Prostate gland (tissue), 1 donor: Measurements from ENCODE around the gene MAGEB17.

Source experiments
- POLR2A ChIP-seq: fragments of 450-650 bp; IDR thresholded peaks from one replicate; pipeline ENCODE4 v1.6.1; 2016; ENCODE audit warnings: antibody characterized with exemption, mild to moderate bottlenecking
- POLR2AphosphoS5 ChIP-seq: sonication (generic); formaldehyde crosslinking; IDR thresholded peaks from one replicate; pipeline ENCODE4 v1.6.1; 2017; ENCODE audit warnings: antibody characterized with exemption

GRCh38 chrX:16199343-16199742, 32.1 kb downstream of the MAGEB17 start:
- no peak for TF ChIP-seq POLR2AphosphoS5
- no peak for TF ChIP-seq POLR2A
